ENCODE measurements around the gene LRRC27. TPM values are rescaled to one million over a fixed set of nuclear protein-coding genes. Genes with fewer than 3 reads are reported as not detected.
"Not testable (repeated sequence)": the region's sequence is repeated elsewhere in the genome, so short reads cannot be mapped to it uniquely, and the experiment has no call there.

Gene LRRC27
- total and polyA plus RNA-seq, 8 donors = 11.7 to 35.1 (median 28.3) TPM

DNA sequence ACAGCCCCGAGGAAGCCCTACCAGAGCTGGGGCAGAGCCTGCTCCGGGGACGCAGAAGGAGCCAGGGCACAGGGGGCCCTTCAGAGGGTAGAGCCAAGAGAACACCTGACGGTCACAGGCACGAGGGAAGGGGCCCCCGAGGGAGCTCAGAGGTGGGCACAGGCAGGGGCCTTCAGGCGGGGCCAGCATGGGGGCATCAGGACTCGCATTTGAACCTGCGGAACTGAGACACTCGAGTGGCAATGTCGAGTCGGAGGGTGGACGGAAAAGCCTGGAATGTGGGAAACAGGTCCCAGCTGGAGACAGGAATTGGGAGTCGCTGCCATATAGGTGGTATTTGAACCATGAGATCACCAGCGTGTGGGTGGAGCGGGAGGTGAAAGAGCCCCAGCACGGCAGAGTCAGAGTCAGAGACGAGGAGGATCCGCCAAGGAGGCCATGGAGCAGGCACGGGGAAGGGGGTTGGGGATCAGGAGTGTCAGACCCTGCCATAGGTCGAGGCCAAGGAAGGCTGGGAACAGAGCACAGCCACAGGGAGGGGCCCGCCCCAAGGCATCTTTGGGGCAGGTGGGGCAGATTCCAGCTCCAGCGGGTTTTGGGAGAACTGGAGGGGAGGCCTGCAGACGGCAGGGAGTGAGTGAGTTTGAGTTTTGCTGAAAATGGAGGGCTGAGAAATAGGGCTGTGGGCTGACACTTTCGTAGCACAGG, 38.0 kb upstream of the LRRC27 start:
- peaks cover 0 to 8% of the 10 kb centered on the region in 2 donors for H3K27me3 ChIP-seq
- no peaks in the 10 kb centered on the region for H3K36me3 ChIP-seq
- peaks cover 0 to 8% of the 10 kb centered on the region in 2 donors for H3K9me3 ChIP-seq
- H3K4me3 ChIP-seq = no peak overlapping the region
- ATAC-seq (no peak), DNase-seq (peak in 2 of 4 donors; percentile 10 to 51)
- TF ChIP-seq, protein P1, sequence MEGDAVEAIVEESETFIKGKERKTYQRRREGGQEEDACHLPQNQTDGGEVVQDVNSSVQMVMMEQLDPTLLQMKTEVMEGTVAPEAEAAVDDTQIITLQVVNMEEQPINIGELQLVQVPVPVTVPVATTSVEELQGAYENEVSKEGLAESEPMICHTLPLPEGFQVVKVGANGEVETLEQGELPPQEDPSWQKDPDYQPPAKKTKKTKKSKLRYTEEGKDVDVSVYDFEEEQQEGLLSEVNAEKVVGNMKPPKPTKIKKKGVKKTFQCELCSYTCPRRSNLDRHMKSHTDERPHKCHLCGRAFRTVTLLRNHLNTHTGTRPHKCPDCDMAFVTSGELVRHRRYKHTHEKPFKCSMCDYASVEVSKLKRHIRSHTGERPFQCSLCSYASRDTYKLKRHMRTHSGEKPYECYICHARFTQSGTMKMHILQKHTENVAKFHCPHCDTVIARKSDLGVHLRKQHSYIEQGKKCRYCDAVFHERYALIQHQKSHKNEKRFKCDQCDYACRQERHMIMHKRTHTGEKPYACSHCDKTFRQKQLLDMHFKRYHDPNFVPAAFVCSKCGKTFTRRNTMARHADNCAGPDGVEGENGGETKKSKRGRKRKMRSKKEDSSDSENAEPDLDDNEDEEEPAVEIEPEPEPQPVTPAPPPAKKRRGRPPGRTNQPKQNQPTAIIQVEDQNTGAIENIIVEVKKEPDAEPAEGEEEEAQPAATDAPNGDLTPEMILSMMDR (IDR thresholded peaks at IDR 0.05) = no peak
- no peak overlapping the region for H3K27ac ChIP-seq
- no peaks in the 10 kb centered on the region for H3K4me1 ChIP-seq
- intact Hi-C loops (cut with DNase I) = no loop called here

DNA sequence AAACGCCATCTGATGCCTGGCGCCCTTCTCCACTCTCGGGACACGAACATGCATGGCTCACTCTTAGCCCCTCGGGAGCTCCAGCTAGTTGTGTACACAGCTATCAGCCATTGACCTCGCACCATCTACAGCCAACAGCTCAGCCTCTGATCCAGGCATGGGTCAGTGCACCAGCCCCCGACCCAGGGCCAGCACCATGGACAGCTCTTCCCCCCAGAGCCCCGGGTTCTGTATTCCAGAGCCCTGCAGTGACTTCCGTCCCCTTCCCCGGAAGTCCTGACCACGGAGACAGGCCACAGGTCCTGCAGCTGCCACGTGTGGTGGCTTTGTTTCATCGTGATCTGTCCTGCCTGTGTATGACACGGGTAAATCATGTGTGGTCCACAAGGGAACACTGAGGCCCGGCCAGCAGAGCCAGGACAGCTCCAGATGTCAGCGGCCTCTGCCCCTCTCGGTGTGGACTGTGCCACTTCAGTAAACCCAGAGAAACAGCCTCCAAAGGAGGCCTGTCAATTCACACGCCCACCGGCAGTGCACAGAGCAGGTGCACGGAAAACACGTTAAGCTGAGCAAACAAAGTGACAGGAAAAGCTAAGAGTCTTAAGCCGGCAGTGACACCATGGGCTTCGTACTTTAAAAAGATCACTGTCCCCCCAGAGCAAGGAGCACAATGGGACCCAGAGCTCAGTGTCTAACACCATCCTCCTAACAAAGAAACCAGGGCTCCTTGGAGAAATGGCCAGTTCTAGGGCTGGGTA, 37.3 kb upstream of the LRRC27 start:
- peaks cover 0 to 2% of the 10 kb centered on the region in 2 donors for H3K9me3 ChIP-seq
- H3K27me3 ChIP-seq = peaks cover 0 to 8% of the 10 kb centered on the region in 2 donors
- H3K36me3 ChIP-seq = no peaks in the 10 kb centered on the region
- no peak overlapping the region for H3K27ac ChIP-seq
- ATAC-seq = no peak
- TF ChIP-seq, protein P1 (IDR thresholded peaks at IDR 0.05) = no peak
- no peak overlapping the region for H3K4me3 ChIP-seq
- intact Hi-C loops (cut with DNase I) = no loop called here
- H3K4me1 ChIP-seq = no peaks in the 10 kb centered on the region
- peak in 2 of 4 donors; percentile 28 to 47 for DNase-seq

DNA sequence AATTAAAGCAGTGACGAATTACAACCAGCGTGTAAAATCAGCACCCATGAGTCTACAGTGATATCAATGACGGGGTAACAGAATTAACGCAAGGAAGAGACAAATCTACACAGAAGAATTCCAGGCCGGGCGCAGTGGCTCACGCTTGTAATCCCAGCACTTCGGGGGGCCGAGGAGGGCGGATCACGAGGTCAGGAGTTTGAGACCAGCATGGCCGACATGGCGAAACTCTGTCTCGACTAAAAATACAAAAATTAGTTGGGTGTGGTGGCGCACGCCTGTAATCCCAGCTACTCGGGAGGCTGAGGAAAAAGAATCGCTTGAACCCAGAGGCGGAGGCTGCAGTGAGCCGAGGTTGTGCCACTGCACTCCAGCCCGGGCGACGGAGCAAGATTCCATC, 36.5 kb upstream of the LRRC27 start:
- H3K36me3 ChIP-seq; H3K4me3 ChIP-seq; H3K27ac ChIP-seq; H3K9me3 ChIP-seq; intact Hi-C loops (cut with DNase I); H3K4me1 ChIP-seq; ATAC-seq; H3K27me3 ChIP-seq: not testable (repeated sequence)
- peak in 2 of 4 donors; percentile 13 to 29 for DNase-seq

DNA sequence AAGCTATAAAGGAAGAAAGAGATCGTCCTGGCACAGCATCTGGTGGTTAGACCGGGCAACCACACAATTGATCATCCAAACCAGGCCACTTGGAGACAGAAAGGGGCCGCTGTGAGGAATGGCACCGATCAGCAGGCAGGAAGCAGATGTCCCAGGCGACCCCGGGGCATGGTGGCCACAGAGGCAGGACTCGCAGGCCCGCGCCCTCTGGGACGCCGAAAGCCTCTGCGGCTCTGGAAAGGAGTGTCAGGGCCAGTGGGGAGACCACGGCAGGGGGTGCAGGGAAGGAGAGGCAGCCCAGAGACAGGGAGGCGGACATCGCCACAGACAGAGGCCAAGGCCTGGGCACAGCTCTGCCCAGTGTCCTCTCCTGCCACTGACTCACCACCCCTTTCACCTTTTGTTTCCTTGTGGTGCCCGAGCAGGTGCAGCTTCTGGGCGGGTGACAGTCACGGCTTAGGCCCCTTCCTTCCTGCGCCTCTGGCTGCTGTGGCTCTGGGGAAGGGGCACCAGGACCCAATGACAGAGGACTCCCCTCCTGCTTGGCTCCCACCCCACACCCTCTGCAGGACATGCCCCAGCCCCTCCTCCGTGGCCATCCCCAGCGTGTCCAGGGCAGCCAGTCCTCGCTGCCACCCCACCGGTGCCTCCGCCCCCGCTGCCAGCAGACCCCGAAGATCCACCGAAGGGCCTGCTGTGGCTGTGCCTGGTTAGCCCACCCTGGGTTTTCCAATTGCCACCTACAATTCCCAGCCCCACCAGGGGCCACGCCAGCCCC, 35.1 kb upstream of the LRRC27 start:
- TF ChIP-seq, protein P1 (IDR thresholded peaks at IDR 0.05) = no peak

DNA sequence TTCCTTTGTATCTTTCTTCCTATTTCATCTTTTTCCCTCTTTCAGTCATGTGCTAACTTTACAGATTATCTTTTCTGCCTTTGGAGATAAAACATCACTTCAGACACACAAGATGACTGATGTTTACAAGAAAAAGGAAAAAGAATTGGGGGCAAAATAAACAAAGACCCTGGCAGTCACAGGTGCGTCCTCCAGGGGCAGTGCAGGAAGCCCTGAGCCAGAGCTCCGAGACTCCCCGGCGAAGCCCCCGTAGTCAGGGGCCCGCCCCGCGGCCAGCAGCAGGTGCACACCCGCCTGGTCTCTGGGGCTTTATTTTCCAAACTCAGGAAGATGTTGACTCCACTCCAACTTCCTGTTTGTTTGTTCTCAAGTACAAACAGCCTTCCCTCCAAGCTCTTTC, 34.5 kb upstream of the LRRC27 start:
- Histone ChIP-seq H3K9me3 (no peaks in the 10 kb centered on the region), H3K27ac (no peak overlapping the region)
- TF ChIP-seq, protein P1 (IDR thresholded peaks at IDR 0.05) = no peak

More for the DNA sequence above, 35.1 kb upstream of the LRRC27 start:
- intact Hi-C loops (cut with DNase I) = no loop called here
- Histone ChIP-seq H3K4me1 (no peaks in the 10 kb centered on the region), H3K36me3 (no peaks in the 10 kb centered on the region), H3K27ac (no peak overlapping the region), H3K27me3 (peaks cover 0 to 8% of the 10 kb centered on the region in 2 donors), H3K9me3 (no peaks in the 10 kb centered on the region), H3K4me3 (no peak overlapping the region)
- ATAC-seq (no peak), DNase-seq (peak in 2 of 4 donors; percentile 24 to 70)

More for the DNA sequence above, 34.5 kb upstream of the LRRC27 start:
- peaks cover 0 to 8% of the 10 kb centered on the region in 2 donors for H3K27me3 ChIP-seq
- intact Hi-C loops (cut with DNase I) = no loop called here
- no peaks in the 10 kb centered on the region for H3K4me1 ChIP-seq
- DNase-seq = peak in 2 of 4 donors; percentile 21 to 46
- no peak overlapping the region for H3K4me3 ChIP-seq
- no peak for ATAC-seq
- no peaks in the 10 kb centered on the region for H3K36me3 ChIP-seq

Data from left lung (tissue), 10 donors.